Measurements from ENCODE around the gene PTPN4. TPM values are rescaled to one million over a fixed set of nuclear protein-coding genes. Genes with fewer than 3 reads are reported as not detected.

Gene PTPN4
- polyA plus RNA-seq, 1 donor from 2014 or later = 22.0 TPM

DNA sequence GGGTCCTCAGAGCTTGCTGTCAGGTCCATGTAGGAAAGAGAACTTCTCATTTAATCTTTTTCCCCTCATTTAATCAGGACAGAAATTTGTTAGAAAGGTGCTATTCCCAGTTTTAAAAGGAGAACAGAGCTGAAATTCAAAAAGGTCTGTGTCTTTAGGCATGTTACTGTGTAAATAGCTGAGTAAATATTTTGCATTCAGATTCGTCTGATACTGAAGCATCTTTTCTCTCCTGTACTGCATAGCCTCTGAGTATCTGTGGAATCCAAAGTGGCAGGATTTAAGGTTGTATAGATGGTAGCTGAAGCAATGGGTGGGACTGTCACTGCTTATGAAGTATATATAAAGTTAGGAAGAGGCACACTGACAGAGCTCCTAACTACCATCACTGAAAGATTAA, 9.0 kb downstream of the PTPN4 start:
- Histone ChIP-seq H3K9ac (ENCODE audit: low read length) (no peak overlapping the region), H3K9me2 (ENCODE audit: insufficient read depth, low read length) (no peaks in the 10 kb centered on the region), H4K20me1 (ENCODE audit: insufficient read depth) (no peaks in the 10 kb centered on the region), H3K27ac (ENCODE audit: low read length) (no peak overlapping the region), H3K27me3 (ENCODE audit: insufficient read depth, low read depth, low read length) (no peaks in the 10 kb centered on the region), H3K36me3 (ENCODE audit: insufficient read depth, low read length) (no peaks in the 10 kb centered on the region), H2AFZ (ENCODE audit: low read depth, low read length) (no peak overlapping the region), H3K4me3 (ENCODE audit: low read length) (no peak overlapping the region), H3K9me3 (ENCODE audit: low read length) (no peaks in the 10 kb centered on the region), H3K4me2 (ENCODE audit: low read length) (no peak overlapping the region), H3F3A (ENCODE audit: insufficient read depth, low read length, poor library complexity, severe bottlenecking) (no peaks in the 10 kb centered on the region), H3K79me2 (replicated peaks; ENCODE audit: insufficient read depth, low read length) (peaks cover 70% of the 10 kb centered on the region)
- no peak for TF ChIP-seq MXI1 (conservative IDR thresholded peaks at IDR 0.05; ENCODE audit: poor library complexity, severe bottlenecking)
- no peak for TF ChIP-seq TAF1 (IDR thresholded peaks at IDR 0.05; ENCODE audit: low read depth)
- TF ChIP-seq RAD21 (conservative IDR thresholded peaks at IDR 0.05) = no peak
- no peak for TF ChIP-seq EZH2 (IDR thresholded peaks at IDR 0.05; ENCODE audit: borderline replicate concordance, insufficient read depth, low read length, poor library complexity, severe bottlenecking)
- no peak for TF ChIP-seq EP300 (conservative IDR thresholded peaks at IDR 0.05; ENCODE audit: poor library complexity, severe bottlenecking)
- TF ChIP-seq, protein P1, sequence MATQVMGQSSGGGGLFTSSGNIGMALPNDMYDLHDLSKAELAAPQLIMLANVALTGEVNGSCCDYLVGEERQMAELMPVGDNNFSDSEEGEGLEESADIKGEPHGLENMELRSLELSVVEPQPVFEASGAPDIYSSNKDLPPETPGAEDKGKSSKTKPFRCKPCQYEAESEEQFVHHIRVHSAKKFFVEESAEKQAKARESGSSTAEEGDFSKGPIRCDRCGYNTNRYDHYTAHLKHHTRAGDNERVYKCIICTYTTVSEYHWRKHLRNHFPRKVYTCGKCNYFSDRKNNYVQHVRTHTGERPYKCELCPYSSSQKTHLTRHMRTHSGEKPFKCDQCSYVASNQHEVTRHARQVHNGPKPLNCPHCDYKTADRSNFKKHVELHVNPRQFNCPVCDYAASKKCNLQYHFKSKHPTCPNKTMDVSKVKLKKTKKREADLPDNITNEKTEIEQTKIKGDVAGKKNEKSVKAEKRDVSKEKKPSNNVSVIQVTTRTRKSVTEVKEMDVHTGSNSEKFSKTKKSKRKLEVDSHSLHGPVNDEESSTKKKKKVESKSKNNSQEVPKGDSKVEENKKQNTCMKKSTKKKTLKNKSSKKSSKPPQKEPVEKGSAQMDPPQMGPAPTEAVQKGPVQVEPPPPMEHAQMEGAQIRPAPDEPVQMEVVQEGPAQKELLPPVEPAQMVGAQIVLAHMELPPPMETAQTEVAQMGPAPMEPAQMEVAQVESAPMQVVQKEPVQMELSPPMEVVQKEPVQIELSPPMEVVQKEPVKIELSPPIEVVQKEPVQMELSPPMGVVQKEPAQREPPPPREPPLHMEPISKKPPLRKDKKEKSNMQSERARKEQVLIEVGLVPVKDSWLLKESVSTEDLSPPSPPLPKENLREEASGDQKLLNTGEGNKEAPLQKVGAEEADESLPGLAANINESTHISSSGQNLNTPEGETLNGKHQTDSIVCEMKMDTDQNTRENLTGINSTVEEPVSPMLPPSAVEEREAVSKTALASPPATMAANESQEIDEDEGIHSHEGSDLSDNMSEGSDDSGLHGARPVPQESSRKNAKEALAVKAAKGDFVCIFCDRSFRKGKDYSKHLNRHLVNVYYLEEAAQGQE (IDR thresholded peaks at IDR 0.05; ENCODE audit: borderline replicate concordance) = no peak
- TF ChIP-seq SMC3 (conservative IDR thresholded peaks at IDR 0.05; ENCODE audit: poor library complexity) = no peak
- no peak for TF ChIP-seq POLR2AphosphoS5 (IDR thresholded peaks at IDR 0.05)
- TF ChIP-seq, protein P2, sequence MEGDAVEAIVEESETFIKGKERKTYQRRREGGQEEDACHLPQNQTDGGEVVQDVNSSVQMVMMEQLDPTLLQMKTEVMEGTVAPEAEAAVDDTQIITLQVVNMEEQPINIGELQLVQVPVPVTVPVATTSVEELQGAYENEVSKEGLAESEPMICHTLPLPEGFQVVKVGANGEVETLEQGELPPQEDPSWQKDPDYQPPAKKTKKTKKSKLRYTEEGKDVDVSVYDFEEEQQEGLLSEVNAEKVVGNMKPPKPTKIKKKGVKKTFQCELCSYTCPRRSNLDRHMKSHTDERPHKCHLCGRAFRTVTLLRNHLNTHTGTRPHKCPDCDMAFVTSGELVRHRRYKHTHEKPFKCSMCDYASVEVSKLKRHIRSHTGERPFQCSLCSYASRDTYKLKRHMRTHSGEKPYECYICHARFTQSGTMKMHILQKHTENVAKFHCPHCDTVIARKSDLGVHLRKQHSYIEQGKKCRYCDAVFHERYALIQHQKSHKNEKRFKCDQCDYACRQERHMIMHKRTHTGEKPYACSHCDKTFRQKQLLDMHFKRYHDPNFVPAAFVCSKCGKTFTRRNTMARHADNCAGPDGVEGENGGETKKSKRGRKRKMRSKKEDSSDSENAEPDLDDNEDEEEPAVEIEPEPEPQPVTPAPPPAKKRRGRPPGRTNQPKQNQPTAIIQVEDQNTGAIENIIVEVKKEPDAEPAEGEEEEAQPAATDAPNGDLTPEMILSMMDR (IDR thresholded peaks at IDR 0.05; ENCODE audit: poor library complexity, severe bottlenecking) = no peak

DNA sequence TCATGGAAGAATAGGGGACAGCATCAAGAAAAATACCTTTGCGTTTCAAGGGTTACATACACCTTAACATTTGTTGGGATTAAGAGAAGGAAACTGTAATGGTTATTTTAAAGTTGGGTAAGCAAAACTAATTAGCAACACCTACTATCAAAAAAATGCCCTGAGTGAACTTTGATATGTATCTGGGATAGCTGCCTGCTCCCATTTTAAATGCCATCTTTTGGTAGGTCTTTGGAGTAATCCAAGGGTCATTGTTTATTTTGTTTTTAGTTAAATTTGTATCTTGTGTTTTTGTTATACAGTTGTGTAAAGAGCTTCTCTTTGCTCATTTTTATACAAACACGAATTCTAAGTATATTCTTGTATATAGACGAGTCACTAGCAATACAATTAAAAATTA, 9.9 kb downstream of the PTPN4 start:
- Histone ChIP-seq H2AFZ (ENCODE audit: low read depth, low read length) (no peak overlapping the region), H3K27me3 (ENCODE audit: insufficient read depth, low read depth, low read length) (no peaks in the 10 kb centered on the region), H3K9me2 (ENCODE audit: insufficient read depth, low read length) (no peaks in the 10 kb centered on the region), H3K4me3 (ENCODE audit: low read length) (no peak overlapping the region), H3K9ac (ENCODE audit: low read length) (no peak overlapping the region), H3K9me3 (ENCODE audit: low read length) (no peaks in the 10 kb centered on the region), H3F3A (ENCODE audit: insufficient read depth, low read length, poor library complexity, severe bottlenecking) (no peaks in the 10 kb centered on the region), H3K79me2 (replicated peaks; ENCODE audit: insufficient read depth, low read length) (peaks cover 61% of the 10 kb centered on the region), H3K27ac (ENCODE audit: low read length) (no peak overlapping the region), H4K20me1 (ENCODE audit: insufficient read depth) (no peaks in the 10 kb centered on the region), H3K4me2 (ENCODE audit: low read length) (no peak overlapping the region), H3K36me3 (ENCODE audit: insufficient read depth, low read length) (no peaks in the 10 kb centered on the region)
- TF ChIP-seq EZH2 (IDR thresholded peaks at IDR 0.05; ENCODE audit: borderline replicate concordance, insufficient read depth, low read length, poor library complexity, severe bottlenecking) (no peak), POLR2AphosphoS5 (IDR thresholded peaks at IDR 0.05) (no peak), TAF1 (IDR thresholded peaks at IDR 0.05; ENCODE audit: low read depth) (no peak), MXI1 (conservative IDR thresholded peaks at IDR 0.05; ENCODE audit: poor library complexity, severe bottlenecking) (no peak), SMC3 (conservative IDR thresholded peaks at IDR 0.05; ENCODE audit: poor library complexity) (no peak), EP300 (conservative IDR thresholded peaks at IDR 0.05; ENCODE audit: poor library complexity, severe bottlenecking) (no peak), RAD21 (conservative IDR thresholded peaks at IDR 0.05) (no peak)
- TF ChIP-seq, protein P1 (IDR thresholded peaks at IDR 0.05; ENCODE audit: borderline replicate concordance) = no peak
- TF ChIP-seq, protein P2 (IDR thresholded peaks at IDR 0.05; ENCODE audit: poor library complexity, severe bottlenecking) = no peak

Measured in neural cell (in vitro differentiated cells).